MM.1S (cell line): ENCODE data around the gene PPP2R2D.

Source experiments
- CTCF ChIP-seq: fragments of 300-600 bp; sonication (generic); IDR thresholded peaks from 2 replicates; pipeline ENCODE4 v1.5.1; 2016; ENCODE audit warnings: antibody characterized with exemption, low read length, mixed read lengths
- EZH2 ChIP-seq: fragments of 300-600 bp; sonication (generic); optimal IDR thresholded peaks from 2 replicates; pipeline ENCODE3; 2017; ENCODE audit warnings: low read depth, mild to moderate bottlenecking, antibody characterized with exemption, low read length, mixed read lengths
- EZH2phosphoT487 ChIP-seq: fragments of 300-600 bp; sonication (generic); IDR thresholded peaks from 2 replicates; pipeline ENCODE4 v1.6.1; 2018; ENCODE audit warnings: antibody characterized with exemption, low read length

GRCh38 chr10:131870831-131871672 lies 29.8 kb upstream of the PPP2R2D start:
- TF ChIP-seq CTCF, result no peak
- TF ChIP-seq EZH2, result no peak
- TF ChIP-seq EZH2phosphoT487, result no peak
